K562 (cell line): ENCODE results near the gene SEC24C. TPM values are rescaled to one million over a fixed set of nuclear protein-coding genes. Genes with fewer than 3 reads are reported as not detected.

ENCODE experiments used
- BHLHE40 ChIP-seq: IDR thresholded peaks from 2 replicates; pipeline ENCODE4 v1.6.1; 2011; ENCODE audit warnings: low read length, improper control_type of control experiment
- CHAMP1 ChIP-seq: fragments of 450-650 bp; IDR thresholded peaks from 2 replicates; pipeline ENCODE4 v1.6.1; 2016; ENCODE audit warnings: mild to moderate bottlenecking
- CHD1 ChIP-seq: fragments of 200-600 bp; sonication (generic); IDR thresholded peaks from one replicate; pipeline ENCODE4 v1.6.1; 2012; ENCODE audit warnings: mild to moderate bottlenecking, moderate library complexity, low read length, inconsistent platforms
- CHD2 ChIP-seq: IDR thresholded peaks from 2 replicates; pipeline ENCODE4 v1.6.1; 2011; ENCODE audit warnings: low read depth, low read length
- EGR1 ChIP-seq: fragments of 450-650 bp; conservative IDR thresholded peaks from 2 replicates; pipeline ENCODE4 v1.6.1; 2017; ENCODE audit warnings: mild to moderate bottlenecking
- EP400 ChIP-seq: fragments of 450-650 bp; IDR thresholded peaks from 2 replicates; pipeline ENCODE4 v1.6.1; 2017; ENCODE audit warnings: antibody characterized with exemption, mild to moderate bottlenecking, moderate library complexity
- FOXK1 ChIP-seq: sonication (generic); formaldehyde crosslinking; IDR thresholded peaks from 2 replicates; pipeline ENCODE4 v1.8.0; 2022; ENCODE audit warnings: missing genetic modification reagents, mild to moderate bottlenecking, borderline replicate concordance
- HES1 ChIP-seq: fragments of 450-650 bp; IDR thresholded peaks from 2 replicates; pipeline ENCODE4 v1.6.1; 2016; ENCODE audit warnings: low read depth, mild to moderate bottlenecking, moderate library complexity
- HSF4 ChIP-seq: fragments of 250-450 bp; sonication (Bioruptor Pico); IDR thresholded peaks from 2 replicates; pipeline ENCODE4 v2.1.2; 2022; ENCODE audit warnings: mild to moderate bottlenecking, moderate library complexity, borderline replicate concordance
- KDM5B ChIP-seq: fragments of 200-600 bp; sonication (generic); IDR thresholded peaks from 2 replicates; pipeline ENCODE4 v1.6.1; 2012; ENCODE audit warnings: low read depth, mild to moderate bottlenecking, moderate library complexity, low read length, control low read depth, inconsistent platforms; ENCODE audit not compliant: insufficient replicate concordance
- MBD2 ChIP-seq: sonication (generic); IDR thresholded peaks from 2 replicates; pipeline ENCODE4 v1.6.1; 2016; ENCODE audit warnings: low read depth, borderline replicate concordance
- PHF20 ChIP-seq: fragments of 450-650 bp; IDR thresholded peaks from 2 replicates; pipeline ENCODE4 v1.6.1; 2018; ENCODE audit not compliant: partially characterized antibody
- RAD51 ChIP-seq: fragments of 450-650 bp; IDR thresholded peaks from 2 replicates; pipeline ENCODE4 v1.7.1; 2016; ENCODE audit warnings: low read depth, mild to moderate bottlenecking, borderline replicate concordance
- SP2 ChIP-seq: IDR thresholded peaks from 2 replicates; pipeline ENCODE4 v1.6.1; 2011; ENCODE audit warnings: mild to moderate bottlenecking, low read depth, low read length, moderate library complexity; ENCODE audit not compliant: poor library complexity, severe bottlenecking; ENCODE audit errors: extremely low read depth
- SPI1 ChIP-seq: IDR thresholded peaks from 2 replicates; pipeline ENCODE4 v1.6.1; 2011; ENCODE audit warnings: low read depth, low read length, control low read depth, borderline replicate concordance
- TAF7 ChIP-seq: fragments of 450-650 bp; IDR thresholded peaks from 2 replicates; pipeline ENCODE4 v1.6.1; 2016; ENCODE audit warnings: missing genetic modification characterization, missing compliant biosample characterization
- TARDBP ChIP-seq: fragments of 450-650 bp; IDR thresholded peaks from 2 replicates; pipeline ENCODE4 v1.6.1; 2016
- ZBTB12 ChIP-seq: fragments of 250-450 bp; sonication (Bioruptor Pico); IDR thresholded peaks from 2 replicates; pipeline ENCODE4 v1.4.0; 2020
- ZNF165 ChIP-seq: fragments of 250-450 bp; sonication (Bioruptor Pico); IDR thresholded peaks from 2 replicates; pipeline ENCODE4 v1.4.0; 2020; ENCODE audit warnings: borderline replicate concordance
- ZNF263 ChIP-seq: sonication (generic); formaldehyde crosslinking; IDR thresholded peaks from 2 replicates; pipeline ENCODE4 v1.8.0; 2022; ENCODE audit warnings: mild to moderate bottlenecking, missing genetic modification reagents, borderline replicate concordance
- ZNF639 ChIP-seq, 2 experiments: fragments of 200-800 bp in 1 of 2; sonication (Bioruptor generic) in 1 of 2; sonication (generic) in 1 of 2; formaldehyde crosslinking in 1 of 2; IDR thresholded peaks in 1 of 2; conservative IDR thresholded peaks in 1 of 2; 2 replicates each; pipeline versions ENCODE4 v1.5.0 to v1.6.1; 2016 to 2020; ENCODE audit warnings: missing compliant biosample characterization in 1 of 2, missing genetic modification characterization in 1 of 2, missing genetic modification reagents in 1 of 2
- ZNF79 ChIP-seq: fragments of 250-450 bp; sonication (Bioruptor Pico); IDR thresholded peaks from 2 replicates; pipeline ENCODE4 v1.4.0; 2020; ENCODE audit warnings: low read depth, mild to moderate bottlenecking, moderate library complexity
- polyA plus RNA-seq, 8 experiments: library from polyadenylated mRNA; depleted of rRNA in 4 of 8; stranded (reverse) in 5 of 8; unstranded in 3 of 8; fragments of >200 nt; fragmentation: Nextera tagmentation in 2 of 8; fragmentation: Illumina TruSeq in 1 of 8; extraction: Ambion mirVana in 2 of 8; extraction: Trizol in 1 of 8; gene quantifications; 2 replicates each; pipeline versions ENCODE4 v1.2.1 to v1.2.3, GENCODE V29; 2011 to 2014; ENCODE audit warnings: inconsistent platforms in 1 of 8, missing spikeins in 1 of 8
- total RNA-seq, 7 experiments: library from RNA; depleted of rRNA in 6 of 7; stranded (reverse); fragments of >200 nt in 6 of 7; fragmentation: Illumina TruSeq in 2 of 7; extraction: Trizol in 2 of 7; gene quantifications; 2 replicates each; pipeline versions ENCODE4 v1.2.1 to v1.2.3, GENCODE V29; 2011 to 2021; ENCODE audit warnings: low replicate concordance in 1 of 7

SEC24C gene
- total and polyA plus RNA-seq, 9 of the 15 experiments (the other 6 are each of a cell fraction or from before 2014, with no cell fraction given), result 19.0 to 115 (median 70.5) TPM

- TF ChIP-seq PHF20, result peak; percentile 96
- peak in 1 of 2 experiments; percentile 94; a peak in 2 of 4 replicates for TF ChIP-seq ZNF639 (CRISPR knock-in tag; conservative IDR thresholded peaks at IDR 0.05 in 1 of 2, IDR thresholded peaks at IDR 0.05 in 1 of 2)
- peak; percentile 56; the same call in 1 of the 2 replicates for TF ChIP-seq ZNF165 (CRISPR knock-in tag)
- TF ChIP-seq HSF4, result peak; percentile 36; the same call in 1 of the 2 replicates
- TF ChIP-seq SP2, result peak; percentile 42
- TF ChIP-seq ZNF79 (CRISPR knock-in tag), result peak; percentile 83
- TF ChIP-seq ZBTB12 (CRISPR knock-in tag), result peak; percentile 88
- TF ChIP-seq TAF7 (tag), result peak; percentile 97
- no peak for TF ChIP-seq CHD2
- TF ChIP-seq RAD51, result peak; percentile 20; the same call in 1 of the 2 replicates
- TF ChIP-seq EGR1, result no peak; the same call in 1 of the 2 replicates
- peak; percentile 92 for TF ChIP-seq CHD1
- peak; percentile 90 for TF ChIP-seq KDM5B
- TF ChIP-seq EP400, result peak; percentile 100
- TF ChIP-seq CHAMP1, result 0 out of 2 replicates have a peak, but pooled peaks have one; percentile 52
- peak; percentile 8; the same call in 1 of the 2 replicates for TF ChIP-seq BHLHE40
- TF ChIP-seq ZNF263 (CRISPR knock-in tag), result peak; percentile 11; the same call in 1 of the 2 replicates
- peak; percentile 81; the same call in 1 of the 2 replicates for TF ChIP-seq TARDBP
- peak; percentile 86; the same call in 1 of the 2 replicates for TF ChIP-seq MBD2
- no peak for TF ChIP-seq HES1
- peak; percentile 77 for TF ChIP-seq SPI1
- 0 out of 2 replicates have a peak, but pooled peaks have one; percentile 72 for TF ChIP-seq FOXK1 (CRISPR knock-in tag)
Observed at GRCh38 chr10:73743905-73744663, at the start of gene SEC24C (continued).
